ENCODE data around the gene PCDHGA5.

DNA sequence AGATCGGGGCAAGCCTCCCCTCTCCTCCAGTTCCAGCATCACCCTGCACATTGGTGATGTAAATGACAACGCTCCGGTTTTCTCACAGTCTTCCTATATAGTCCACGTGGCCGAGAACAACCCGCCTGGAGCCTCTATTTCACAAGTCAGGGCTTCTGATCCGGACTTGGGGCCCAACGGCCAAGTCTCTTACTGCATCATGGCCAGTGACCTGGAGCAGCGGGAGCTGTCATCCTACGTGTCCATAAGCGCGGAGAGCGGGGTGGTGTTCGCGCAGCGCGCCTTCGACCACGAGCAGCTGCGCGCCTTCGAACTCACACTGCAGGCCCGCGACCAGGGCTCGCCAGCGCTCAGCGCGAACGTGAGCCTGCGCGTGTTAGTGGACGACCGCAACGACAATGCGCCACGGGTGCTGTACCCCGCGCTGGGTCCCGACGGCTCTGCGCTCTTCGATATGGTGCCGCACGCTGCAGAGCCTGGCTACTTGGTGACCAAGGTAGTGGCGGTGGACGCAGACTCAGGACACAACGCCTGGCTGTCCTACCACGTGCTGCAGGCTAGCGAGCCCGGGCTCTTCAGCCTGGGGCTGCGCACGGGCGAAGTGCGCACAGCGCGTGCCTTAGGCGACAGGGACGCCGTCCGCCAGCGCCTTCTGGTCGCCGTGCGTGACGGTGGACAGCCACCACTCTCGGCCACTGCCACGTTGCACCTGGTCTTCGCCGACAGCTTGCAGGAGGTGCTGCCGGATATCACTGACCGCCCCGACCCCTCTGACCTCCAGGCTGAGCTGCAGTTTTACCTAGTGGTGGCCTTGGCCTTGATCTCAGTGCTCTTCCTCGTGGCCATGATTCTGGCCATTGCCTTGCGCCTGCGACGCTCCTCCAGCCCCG, 25.4 kb downstream of the PCDHGA5 start:
- TF ChIP-seq EZH2phosphoT487 (IDR thresholded peaks at IDR 0.05; ENCODE audit: insufficient read depth, low read depth) (no peak), EZH2 (IDR thresholded peaks at IDR 0.05; ENCODE audit: insufficient read depth, poor library complexity, severe bottlenecking) (no peak)
